SU-DHL-6 (cell line): ENCODE results near the gene NXPH4.

Experiments used
- EZH2phosphoT487 ChIP-seq: fragments of 200-600 bp; sonication (generic), shearing (Covaris generic); conservative IDR thresholded peaks from 2 replicates; pipeline ENCODE4 v1.6.1; 2018; ENCODE audit warnings: mild to moderate bottlenecking, antibody characterized with exemption, low read length, moderate library complexity, mixed read lengths
- TF ChIP-seq, protein P1 (sequence below): fragments of 200-600 bp; sonication (generic); IDR thresholded peaks from one replicate; pipeline ENCODE4 v1.5.1; 2017; ENCODE audit warnings: antibody characterized with exemption, mild to moderate bottlenecking, low read length, moderate library complexity; ENCODE audit not compliant: insufficient read depth, poor library complexity, severe bottlenecking

DNA sequence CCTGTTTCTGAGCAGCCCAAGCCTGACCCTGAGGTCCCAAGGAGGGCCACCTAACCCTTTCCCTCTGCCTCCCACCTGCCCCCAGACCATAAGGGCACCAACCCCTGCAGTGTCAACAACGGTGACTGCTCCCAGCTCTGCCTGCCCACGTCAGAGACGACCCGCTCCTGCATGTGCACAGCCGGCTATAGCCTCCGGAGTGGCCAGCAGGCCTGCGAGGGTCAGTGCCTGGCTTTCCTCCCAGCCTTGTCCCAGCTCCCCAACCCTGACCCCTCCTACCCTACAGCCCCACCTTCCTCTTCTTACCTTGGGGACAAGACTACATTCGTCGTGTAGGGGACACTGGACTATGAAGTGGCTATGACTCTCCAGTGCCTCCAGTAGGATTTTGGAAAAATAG is 35.5 kb upstream of the NXPH4 start:
- TF ChIP-seq, protein P1, sequence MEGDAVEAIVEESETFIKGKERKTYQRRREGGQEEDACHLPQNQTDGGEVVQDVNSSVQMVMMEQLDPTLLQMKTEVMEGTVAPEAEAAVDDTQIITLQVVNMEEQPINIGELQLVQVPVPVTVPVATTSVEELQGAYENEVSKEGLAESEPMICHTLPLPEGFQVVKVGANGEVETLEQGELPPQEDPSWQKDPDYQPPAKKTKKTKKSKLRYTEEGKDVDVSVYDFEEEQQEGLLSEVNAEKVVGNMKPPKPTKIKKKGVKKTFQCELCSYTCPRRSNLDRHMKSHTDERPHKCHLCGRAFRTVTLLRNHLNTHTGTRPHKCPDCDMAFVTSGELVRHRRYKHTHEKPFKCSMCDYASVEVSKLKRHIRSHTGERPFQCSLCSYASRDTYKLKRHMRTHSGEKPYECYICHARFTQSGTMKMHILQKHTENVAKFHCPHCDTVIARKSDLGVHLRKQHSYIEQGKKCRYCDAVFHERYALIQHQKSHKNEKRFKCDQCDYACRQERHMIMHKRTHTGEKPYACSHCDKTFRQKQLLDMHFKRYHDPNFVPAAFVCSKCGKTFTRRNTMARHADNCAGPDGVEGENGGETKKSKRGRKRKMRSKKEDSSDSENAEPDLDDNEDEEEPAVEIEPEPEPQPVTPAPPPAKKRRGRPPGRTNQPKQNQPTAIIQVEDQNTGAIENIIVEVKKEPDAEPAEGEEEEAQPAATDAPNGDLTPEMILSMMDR: no peak
- no peak for TF ChIP-seq EZH2phosphoT487
